ENCODE results near the gene NFIX.

NFIX gene

GRCh38 chr19:13120817-13121216, 125.5 kb downstream of the NFIX start:
- H3K4me1 Mint-ChIP-seq: peaks cover 67% of the 10 kb centered on the region
- H3K36me3 Mint-ChIP-seq (ENCODE audit: insufficient read depth): peaks cover 12% of the 10 kb centered on the region
- H3K27ac Mint-ChIP-seq (ENCODE audit: low read depth): peak overlapping the region; percentile 93
- ATAC-seq (replicated peaks; ENCODE audit: extremely low read depth, poor library complexity, severe bottlenecking) (no peak), DNase-seq (ENCODE audit: low spot score in 2 of 2) (no peak)
- H3K9me3 Mint-ChIP-seq: no peaks in the 10 kb centered on the region
- peak overlapping the region; percentile 51 for H3K4me3 Mint-ChIP-seq
- H3K27me3 Mint-ChIP-seq: no peaks in the 10 kb centered on the region

GRCh38 chr19:13121551-13122274, 126.4 kb downstream of the NFIX start:
- Mint-ChIP-seq H3K9me3 (no peaks in the 10 kb centered on the region), H3K27me3 (no peaks in the 10 kb centered on the region), H3K4me3 (peak overlapping the region; percentile 58), H3K36me3 (ENCODE audit: insufficient read depth) (peaks cover 5% of the 10 kb centered on the region), H3K27ac (ENCODE audit: low read depth) (peak overlapping the region; percentile 93), H3K4me1 (peaks cover 62% of the 10 kb centered on the region)
- DNase-seq (ENCODE audit: low spot score in 2 of 2): no peak
- peak; percentile 22 for ATAC-seq (replicated peaks; ENCODE audit: extremely low read depth, poor library complexity, severe bottlenecking)

GRCh38 chr19:13122275-13122878, 127.1 kb downstream of the NFIX start:
- peaks cover 5% of the 10 kb centered on the region for H3K36me3 Mint-ChIP-seq (ENCODE audit: insufficient read depth)
- peaks cover 56% of the 10 kb centered on the region for H3K4me1 Mint-ChIP-seq
- no peak for DNase-seq (ENCODE audit: low spot score in 2 of 2)
- peak overlapping the region; percentile 58 for H3K4me3 Mint-ChIP-seq
- peak; percentile 33 for ATAC-seq (replicated peaks; ENCODE audit: extremely low read depth, poor library complexity, severe bottlenecking)
- H3K27me3 Mint-ChIP-seq: no peaks in the 10 kb centered on the region
- H3K27ac Mint-ChIP-seq (ENCODE audit: low read depth): peak overlapping the region; percentile 93
- H3K9me3 Mint-ChIP-seq: no peaks in the 10 kb centered on the region

GRCh38 chr19:13122980-13123957, 128.0 kb downstream of the NFIX start:
- peaks cover 58% of the 10 kb centered on the region for H3K4me1 Mint-ChIP-seq
- ATAC-seq (replicated peaks; ENCODE audit: extremely low read depth, poor library complexity, severe bottlenecking) (no peak), DNase-seq (ENCODE audit: low spot score in 2 of 2) (no peak)
- no peaks in the 10 kb centered on the region for H3K9me3 Mint-ChIP-seq
- H3K27ac Mint-ChIP-seq (ENCODE audit: low read depth): peak overlapping the region; percentile 93
- H3K36me3 Mint-ChIP-seq (ENCODE audit: insufficient read depth): peaks cover 3% of the 10 kb centered on the region
- H3K27me3 Mint-ChIP-seq: no peaks in the 10 kb centered on the region
- H3K4me3 Mint-ChIP-seq: no peak overlapping the region

GRCh38 chr19:13127051-13127450, 131.8 kb downstream of the NFIX start:
- no peak overlapping the region for H3K4me3 Mint-ChIP-seq
- no peaks in the 10 kb centered on the region for H3K9me3 Mint-ChIP-seq
- DNase-seq (ENCODE audit: low spot score in 2 of 2): no peak
- no peak for ATAC-seq (replicated peaks; ENCODE audit: extremely low read depth, poor library complexity, severe bottlenecking)
- H3K36me3 Mint-ChIP-seq (ENCODE audit: insufficient read depth): peaks cover 1% of the 10 kb centered on the region
- no peak overlapping the region for H3K27ac Mint-ChIP-seq (ENCODE audit: low read depth)
- peaks cover 47% of the 10 kb centered on the region for H3K4me1 Mint-ChIP-seq
- H3K27me3 Mint-ChIP-seq: no peaks in the 10 kb centered on the region

- no peak for DNase-seq (ENCODE audit: low spot score in 2 of 2)
- H3K27me3 Mint-ChIP-seq: no peaks in the 10 kb centered on the region
- ATAC-seq (replicated peaks; ENCODE audit: extremely low read depth, poor library complexity, severe bottlenecking): no peak
- H3K27ac Mint-ChIP-seq (ENCODE audit: low read depth): no peak overlapping the region
- H3K36me3 Mint-ChIP-seq (ENCODE audit: insufficient read depth): peaks cover 1% of the 10 kb centered on the region
- H3K9me3 Mint-ChIP-seq: no peaks in the 10 kb centered on the region
- H3K4me3 Mint-ChIP-seq: no peak overlapping the region
- peaks cover 46% of the 10 kb centered on the region for H3K4me1 Mint-ChIP-seq
These were observed 132.7 kb downstream of the NFIX start for GRCh38 chr19:13127811-13128575.

GRCh38 chr19:13128583-13128982, 133.3 kb downstream of the NFIX start:
- Mint-ChIP-seq H3K27me3 (no peaks in the 10 kb centered on the region), H3K27ac (ENCODE audit: low read depth) (no peak overlapping the region), H3K4me1 (peaks cover 46% of the 10 kb centered on the region), H3K9me3 (no peaks in the 10 kb centered on the region), H3K36me3 (ENCODE audit: insufficient read depth) (peaks cover 1% of the 10 kb centered on the region), H3K4me3 (no peak overlapping the region)
- no peak for ATAC-seq (replicated peaks; ENCODE audit: extremely low read depth, poor library complexity, severe bottlenecking)
- no peak for DNase-seq (ENCODE audit: low spot score in 2 of 2)

GRCh38 chr19:13129384-13129783, 134.1 kb downstream of the NFIX start:
- Mint-ChIP-seq H3K36me3 (ENCODE audit: insufficient read depth) (peaks cover 2% of the 10 kb centered on the region), H3K9me3 (no peaks in the 10 kb centered on the region), H3K4me3 (no peak overlapping the region), H3K4me1 (peaks cover 42% of the 10 kb centered on the region), H3K27ac (ENCODE audit: low read depth) (no peak overlapping the region), H3K27me3 (no peaks in the 10 kb centered on the region)
- DNase-seq (ENCODE audit: low spot score in 2 of 2) (no peak), ATAC-seq (replicated peaks; ENCODE audit: extremely low read depth, poor library complexity, severe bottlenecking) (no peak)

- ATAC-seq (replicated peaks; ENCODE audit: extremely low read depth, poor library complexity, severe bottlenecking) (no peak), DNase-seq (ENCODE audit: low spot score in 2 of 2) (no peak)
- Mint-ChIP-seq H3K36me3 (ENCODE audit: insufficient read depth) (peaks cover 3% of the 10 kb centered on the region), H3K4me3 (no peak overlapping the region), H3K9me3 (no peaks in the 10 kb centered on the region), H3K4me1 (peaks cover 42% of the 10 kb centered on the region), H3K27ac (ENCODE audit: low read depth) (no peak overlapping the region), H3K27me3 (no peaks in the 10 kb centered on the region)
These were observed 135.7 kb downstream of the NFIX start for GRCh38 chr19:13130886-13131490.

GRCh38 chr19:13132471-13133180, 137.4 kb downstream of the NFIX start:
- Mint-ChIP-seq H3K4me3 (peak overlapping the region; percentile 51), H3K27ac (ENCODE audit: low read depth) (peak overlapping the region; percentile 36)
- peak in 1 of 2 donors; percentile 28 for DNase-seq (ENCODE audit: low spot score in 2 of 2)

GRCh38 chr19:13133241-13133870, 138.1 kb downstream of the NFIX start:
- Mint-ChIP-seq H3K27me3 (no peaks in the 10 kb centered on the region), H3K4me3 (no peak overlapping the region), H3K4me1 (peaks cover 34% of the 10 kb centered on the region), H3K27ac (ENCODE audit: low read depth) (no peak overlapping the region), H3K36me3 (ENCODE audit: insufficient read depth) (peaks cover 8% of the 10 kb centered on the region), H3K9me3 (no peaks in the 10 kb centered on the region)
- ATAC-seq (replicated peaks; ENCODE audit: extremely low read depth, poor library complexity, severe bottlenecking): no peak
- DNase-seq (ENCODE audit: low spot score in 2 of 2): no peak

More at GRCh38 chr19:13132471-13133180, 137.4 kb downstream of the NFIX start:
- Mint-ChIP-seq H3K4me1 (peaks cover 40% of the 10 kb centered on the region), H3K36me3 (ENCODE audit: insufficient read depth) (peaks cover 8% of the 10 kb centered on the region), H3K27me3 (no peaks in the 10 kb centered on the region), H3K9me3 (no peaks in the 10 kb centered on the region)
- peak; percentile 99 for ATAC-seq (replicated peaks; ENCODE audit: extremely low read depth, poor library complexity, severe bottlenecking)
